GM19043 (cell line): Measurements from ENCODE around the gene IFFO2.
"Not testable (repeated sequence)": the region's sequence is repeated elsewhere in the genome, so short reads cannot be mapped to it uniquely, and the experiment has no call there.

Experiments used
- ATAC-seq: cut with Tn5 transposase; IDR thresholded peaks from one replicate; pipeline ENCODE4 v1.9.1; 2021; ENCODE audit warnings: low read depth; ENCODE audit not compliant: unreplicated experiment

The IFFO2 gene

GRCh38 chr1:18901147-18901951 lies 55.1 kb downstream of the IFFO2 start:
- no peak for ATAC-seq

- no peak for ATAC-seq
These were observed 56.1 kb downstream of the IFFO2 start for GRCh38 chr1:18900303-18900841.

GRCh38 chr1:18899363-18900049 lies 57.0 kb downstream of the IFFO2 start:
- no peak for ATAC-seq

- ATAC-seq = no peak
These were observed 57.9 kb downstream of the IFFO2 start for GRCh38 chr1:18898567-18898966.

- no peak for ATAC-seq
These were observed 61.2 kb downstream of the IFFO2 start for GRCh38 chr1:18895317-18895716.

GRCh38 chr1:18893120-18893519 lies 63.4 kb downstream of the IFFO2 start:
- ATAC-seq = no peak

- not testable (repeated sequence) for ATAC-seq
These were observed 64.6 kb downstream of the IFFO2 start for GRCh38 chr1:18891858-18892257.

- no peak for ATAC-seq
These were observed 65.1 kb downstream of the IFFO2 start for GRCh38 chr1:18891426-18891780.

GRCh38 chr1:18890706-18891425 lies 65.6 kb downstream of the IFFO2 start:
- no peak for ATAC-seq

GRCh38 chr1:18886003-18886335 lies 70.5 kb downstream of the IFFO2 start:
- no peak for ATAC-seq

GRCh38 chr1:18885311-18886002 lies 71.0 kb downstream of the IFFO2 start:
- ATAC-seq = no peak

- no peak for ATAC-seq
These were observed 71.7 kb downstream of the IFFO2 start for GRCh38 chr1:18884727-18885126.

- no peak for ATAC-seq
These were observed 72.1 kb downstream of the IFFO2 start for GRCh38 chr1:18884419-18884717.

GRCh38 chr1:18883636-18884418 lies 72.6 kb downstream of the IFFO2 start:
- ATAC-seq = no peak

- no peak for ATAC-seq
These were observed 73.4 kb downstream of the IFFO2 start for GRCh38 chr1:18883079-18883478.

- no peak for ATAC-seq
These were observed 74.0 kb downstream of the IFFO2 start for GRCh38 chr1:18882486-18882885.

GRCh38 chr1:18881642-18882431 lies 74.6 kb downstream of the IFFO2 start:
- no peak for ATAC-seq

GRCh38 chr1:18881164-18881563 lies 75.3 kb downstream of the IFFO2 start:
- ATAC-seq = no peak

GRCh38 chr1:18880585-18880984 lies 75.9 kb downstream of the IFFO2 start:
- ATAC-seq = no peak
